ENCODE results near the gene SMTNL2.
"Not testable (repeated sequence)": the region's sequence is repeated elsewhere in the genome, so short reads cannot be mapped to it uniquely, and the experiment has no call there.

The SMTNL2 gene

GRCh38 chr17:4607773-4608187 is 23.5 kb downstream of the SMTNL2 start:
- peaks cover 8% of the 10 kb centered on the region for H3K4me1 ChIP-seq (ENCODE audit: insufficient read depth, low read length)
- 61% methylated on average over 8 of the region's 9 CpGs for WGBS
- no peaks in the 10 kb centered on the region for H3K9me3 ChIP-seq (ENCODE audit: insufficient read depth, low read depth, low read length)
- no peak overlapping the region for H3K27ac ChIP-seq (ENCODE audit: low read depth, low read length)
- no peak overlapping the region for H3K4me3 ChIP-seq (ENCODE audit: low read length)
- no peaks in the 10 kb centered on the region for H3K36me3 ChIP-seq (ENCODE audit: insufficient read depth, low read length)
- no peaks in the 10 kb centered on the region for H3K27me3 ChIP-seq (ENCODE audit: insufficient read depth, low read length)
- no peak overlapping the region for H3K9ac ChIP-seq (ENCODE audit: low read depth, low read length)

GRCh38 chr17:4609761-4610160 is 25.4 kb downstream of the SMTNL2 start:
- no peaks in the 10 kb centered on the region for H3K27me3 ChIP-seq (ENCODE audit: insufficient read depth, low read length)
- H3K9ac ChIP-seq (ENCODE audit: low read depth, low read length), result no peak overlapping the region; the same call in 1 of the 2 replicates
- H3K27ac ChIP-seq (ENCODE audit: low read depth, low read length), result no peak overlapping the region
- no peaks in the 10 kb centered on the region for H3K9me3 ChIP-seq (ENCODE audit: insufficient read depth, low read depth, low read length)
- peaks cover 8% of the 10 kb centered on the region for H3K4me1 ChIP-seq (ENCODE audit: insufficient read depth, low read length)
- 93% methylated on average over 7 of the region's 7 CpGs for WGBS
- H3K4me3 ChIP-seq (ENCODE audit: low read length), result no peak overlapping the region
- no peaks in the 10 kb centered on the region for H3K36me3 ChIP-seq (ENCODE audit: insufficient read depth, low read length)

GRCh38 chr17:4610162-4610561 is 25.8 kb downstream of the SMTNL2 start:
- 87% methylated on average over 5 of the region's 5 CpGs for WGBS
- Histone ChIP-seq H3K27me3 (ENCODE audit: insufficient read depth, low read length) (no peaks in the 10 kb centered on the region), H3K4me3 (ENCODE audit: low read length) (no peak overlapping the region), H3K9me3 (ENCODE audit: insufficient read depth, low read depth, low read length) (no peaks in the 10 kb centered on the region), H3K4me1 (ENCODE audit: insufficient read depth, low read length) (peaks cover 8% of the 10 kb centered on the region), H3K27ac (ENCODE audit: low read depth, low read length) (no peak overlapping the region), H3K36me3 (ENCODE audit: insufficient read depth, low read length) (no peaks in the 10 kb centered on the region), H3K9ac (ENCODE audit: low read depth, low read length) (no peak overlapping the region; the same call in 1 of the 2 replicates)

- Histone ChIP-seq H3K4me1 (ENCODE audit: insufficient read depth, low read length) (peaks cover 8% of the 10 kb centered on the region), H3K9me3 (ENCODE audit: insufficient read depth, low read depth, low read length) (no peaks in the 10 kb centered on the region), H3K36me3 (ENCODE audit: insufficient read depth, low read length) (no peaks in the 10 kb centered on the region), H3K27ac (ENCODE audit: low read depth, low read length) (no peak overlapping the region), H3K4me3 (ENCODE audit: low read length) (no peak overlapping the region), H3K27me3 (ENCODE audit: insufficient read depth, low read length) (no peaks in the 10 kb centered on the region), H3K9ac (ENCODE audit: low read depth, low read length) (no peak overlapping the region)
- 89% methylated on average over 6 of the region's 6 CpGs for WGBS
Measured at GRCh38 chr17:4610656-4611055, 26.3 kb downstream of the SMTNL2 start.

GRCh38 chr17:4616476-4616875 is 32.1 kb downstream of the SMTNL2 start:
- Histone ChIP-seq H3K27ac (ENCODE audit: low read depth, low read length) (no peak overlapping the region), H3K9ac (ENCODE audit: low read depth, low read length) (no peak overlapping the region), H3K27me3 (ENCODE audit: insufficient read depth, low read length) (no peaks in the 10 kb centered on the region), H3K4me1 (ENCODE audit: insufficient read depth, low read length) (peaks cover 7% of the 10 kb centered on the region; the same call in 1 of the 2 replicates), H3K9me3 (ENCODE audit: insufficient read depth, low read depth, low read length) (no peaks in the 10 kb centered on the region), H3K4me3 (ENCODE audit: low read length) (no peak overlapping the region), H3K36me3 (ENCODE audit: insufficient read depth, low read length) (no peaks in the 10 kb centered on the region)
- 92% methylated on average over 9 of the region's 9 CpGs for WGBS

- WGBS, result 90% methylated on average over 17 of the region's 17 CpGs
- Histone ChIP-seq H3K4me1 (ENCODE audit: insufficient read depth, low read length) (peaks cover 7% of the 10 kb centered on the region; the same call in 1 of the 2 replicates), H3K27me3 (ENCODE audit: insufficient read depth, low read length) (no peaks in the 10 kb centered on the region), H3K9ac (ENCODE audit: low read depth, low read length) (no peak overlapping the region), H3K36me3 (ENCODE audit: insufficient read depth, low read length) (no peaks in the 10 kb centered on the region), H3K4me3 (ENCODE audit: low read length) (no peak overlapping the region), H3K9me3 (ENCODE audit: insufficient read depth, low read depth, low read length) (no peaks in the 10 kb centered on the region), H3K27ac (ENCODE audit: low read depth, low read length) (no peak overlapping the region)
Measured at GRCh38 chr17:4617090-4617489, 32.8 kb downstream of the SMTNL2 start.

GRCh38 chr17:4617590-4618351 is 33.4 kb downstream of the SMTNL2 start:
- Histone ChIP-seq H3K4me1 (ENCODE audit: insufficient read depth, low read length) (peaks cover 7% of the 10 kb centered on the region; the same call in 1 of the 2 replicates), H3K4me3 (ENCODE audit: low read length) (no peak overlapping the region), H3K27ac (ENCODE audit: low read depth, low read length) (no peak overlapping the region), H3K9me3 (ENCODE audit: insufficient read depth, low read depth, low read length) (no peaks in the 10 kb centered on the region), H3K9ac (ENCODE audit: low read depth, low read length) (no peak overlapping the region), H3K27me3 (ENCODE audit: insufficient read depth, low read length) (no peaks in the 10 kb centered on the region), H3K36me3 (ENCODE audit: insufficient read depth, low read length) (no peaks in the 10 kb centered on the region)
- WGBS, result 68% methylated on average over 15 of the region's 15 CpGs

- H3K4me3 ChIP-seq (ENCODE audit: low read length), result no peak overlapping the region
- no peak overlapping the region for H3K27ac ChIP-seq (ENCODE audit: low read depth, low read length)
- H3K9me3 ChIP-seq (ENCODE audit: insufficient read depth, low read depth, low read length), result no peaks in the 10 kb centered on the region
- no peaks in the 10 kb centered on the region for H3K27me3 ChIP-seq (ENCODE audit: insufficient read depth, low read length)
- peaks cover 7% of the 10 kb centered on the region; the same call in 1 of the 2 replicates for H3K4me1 ChIP-seq (ENCODE audit: insufficient read depth, low read length)
- H3K36me3 ChIP-seq (ENCODE audit: insufficient read depth, low read length), result no peaks in the 10 kb centered on the region
- no peak overlapping the region for H3K9ac ChIP-seq (ENCODE audit: low read depth, low read length)
- WGBS, result 92% methylated on average over 4 of the region's 4 CpGs
Measured at GRCh38 chr17:4620531-4621101, 36.3 kb downstream of the SMTNL2 start.

GRCh38 chr17:4622375-4622774 is 38.0 kb downstream of the SMTNL2 start:
- no peak overlapping the region for H3K4me3 ChIP-seq (ENCODE audit: low read length)
- H3K27me3 ChIP-seq (ENCODE audit: insufficient read depth, low read length), result no peaks in the 10 kb centered on the region
- H3K4me1 ChIP-seq (ENCODE audit: insufficient read depth, low read length), result peaks cover 7% of the 10 kb centered on the region; the same call in 1 of the 2 replicates
- no peaks in the 10 kb centered on the region for H3K9me3 ChIP-seq (ENCODE audit: insufficient read depth, low read depth, low read length)
- H3K36me3 ChIP-seq (ENCODE audit: insufficient read depth, low read length), result no peaks in the 10 kb centered on the region
- H3K27ac ChIP-seq (ENCODE audit: low read depth, low read length), result no peak overlapping the region
- no peak overlapping the region for H3K9ac ChIP-seq (ENCODE audit: low read depth, low read length)
- 90% methylated on average over 1 of the region's 1 CpG for WGBS

GRCh38 chr17:4623249-4623648 is 38.9 kb downstream of the SMTNL2 start:
- Histone ChIP-seq H3K27ac (ENCODE audit: low read depth, low read length) (no peak overlapping the region), H3K27me3 (ENCODE audit: insufficient read depth, low read length) (no peaks in the 10 kb centered on the region), H3K9me3 (ENCODE audit: insufficient read depth, low read depth, low read length) (no peaks in the 10 kb centered on the region), H3K36me3 (ENCODE audit: insufficient read depth, low read length) (no peaks in the 10 kb centered on the region), H3K9ac (ENCODE audit: low read depth, low read length) (no peak overlapping the region), H3K4me3 (ENCODE audit: low read length) (no peak overlapping the region), H3K4me1 (ENCODE audit: insufficient read depth, low read length) (no peaks in the 10 kb centered on the region)
- WGBS, result 92% methylated on average over 2 of the region's 2 CpGs

- not testable (repeated sequence) for H3K4me1 ChIP-seq (ENCODE audit: insufficient read depth, low read length); H3K4me3 ChIP-seq (ENCODE audit: low read length)
- 64% methylated on average over 3 of the region's 3 CpGs for WGBS
Measured at GRCh38 chr17:4624451-4624911, 40.2 kb downstream of the SMTNL2 start.

More at GRCh38 chr17:4624451-4624911, 40.2 kb downstream of the SMTNL2 start:
- H3K9me3 ChIP-seq (ENCODE audit: insufficient read depth, low read depth, low read length); H3K36me3 ChIP-seq (ENCODE audit: insufficient read depth, low read length); H3K9ac ChIP-seq (ENCODE audit: low read depth, low read length); H3K27me3 ChIP-seq (ENCODE audit: insufficient read depth, low read length); H3K27ac ChIP-seq (ENCODE audit: low read depth, low read length): not testable (repeated sequence)
